Kidney (tissue), 22 donors: ENCODE data around the gene KCNJ15. TPM values are rescaled to one million over a fixed set of nuclear protein-coding genes. Genes with fewer than 3 reads are reported as not detected.

Experiments used
- DNase-seq, 5 donors: peaks; one replicate each; pipeline ENCODE4 v3.0.0-alpha.2; 2013 to 2020
- FAIRE-seq: peaks from 2 replicates; lab custom pipeline; 2012; peaks lifted over from hg19 to GRCh38; lab: Jason Lieb, UNC
- H3K27ac ChIP-seq, 2 donors: one replicate each; pipeline ENCODE4 v1.7.0; 2013; ENCODE audit warnings: low read depth in 2 of 2, low read length in 2 of 2, inconsistent platforms in 1 of 2
- H3K27me3 ChIP-seq: one replicate; pipeline ENCODE4 v1.7.1; 2013; ENCODE audit warnings: low read length, inconsistent platforms; ENCODE audit not compliant: control insufficient read depth, insufficient read depth
- H3K36me3 ChIP-seq, 3 donors: one replicate each; pipeline versions ENCODE4 v1.7.0 to v1.7.1; 2013; ENCODE audit warnings: low read length in 3 of 3, control low read depth in 1 of 3, inconsistent platforms in 1 of 3; ENCODE audit not compliant: insufficient read depth in 3 of 3, control insufficient read depth in 2 of 3
- H3K4me1 ChIP-seq, 3 donors: one replicate each; pipeline versions ENCODE4 v1.7.0 to v1.7.1; 2013; ENCODE audit warnings: low read length in 3 of 3, inconsistent platforms in 1 of 3, low read depth in 1 of 3; ENCODE audit not compliant: control insufficient read depth in 2 of 3, insufficient read depth in 2 of 3
- H3K4me3 ChIP-seq, 3 donors: one replicate each; pipeline versions ENCODE4 v1.7.0 to v1.8.1; 2013; ENCODE audit warnings: low read length in 3 of 3, control low read depth in 1 of 3, inconsistent platforms in 1 of 3
- H3K9ac ChIP-seq, 3 donors: one replicate each; pipeline versions ENCODE4 v1.7.0 to v1.7.1; 2013; ENCODE audit warnings: low read length in 3 of 3, control low read depth in 1 of 3, inconsistent platforms in 1 of 3
- H3K9me3 ChIP-seq, 3 donors: one replicate each; pipeline versions ENCODE4 v1.7.0 to v1.7.1; 2013; ENCODE audit warnings: low read length in 3 of 3, control low read depth in 1 of 3, inconsistent platforms in 1 of 3; ENCODE audit not compliant: control insufficient read depth in 2 of 3, insufficient read depth in 1 of 3
- CTCF ChIP-seq: IDR thresholded peaks from 3 replicates; pipeline ENCODE4 v1.5.1; 2012; ENCODE audit warnings: mild to moderate bottlenecking, moderate library complexity, borderline replicate concordance; ENCODE audit not compliant: insufficient read depth; ENCODE audit errors: extremely low read depth
- intact Hi-C: fragments of 100-400 bp; cut with DNase I; formaldehyde crosslinking; loops from one replicate; pipeline ENCODE4 v1.11.1; 2022
- long read RNA-seq, 10 donors: library from polyadenylated mRNA in 1 of 10; unstranded in 1 of 10; transcript quantifications; one replicate each; pipeline ENCODE4 v2.0.0 and lab custom pipeline, GENCODE V29; 2021 to 2026
- polyA plus RNA-seq: library from polyadenylated mRNA; stranded (reverse); fragments of 350-450 nt; fragmentation: Illumina TruSeq; extraction: RNeasy Lipid Tissue Mini Kit (QIAGEN cat#74804); gene quantifications from one replicate; pipeline ENCODE4 v1.2.3, GENCODE V29; 2014; ENCODE audit warnings: low read depth, low replicate concordance; ENCODE audit not compliant: insufficient read depth
- total RNA-seq: library from RNA; stranded (reverse); fragmentation: NEBNext Ultra II Directional; extraction: Animal tissue kit (Norgen Biotek cat#: 25700); gene quantifications from one replicate; pipeline ENCODE4 v1.2.1, GENCODE V29; 2021
- donor health status: control.
- donor health status: control.
- donor health status: control.
- donor health status: control.
- donor health status: control.
- donor health status: DM: yes; HTN: yes; CAD: no.
- donor health status: Normal renal cell carcinoma (clear cell type).

The KCNJ15 gene
- total RNA-seq (142 TPM), polyA plus RNA-seq (102 TPM)
- long read RNA-seq, donor 1, full-length matches to known transcripts, result 20 of 30 reads
- long read RNA-seq, donor 1, partial matches to known transcripts, result 5 of 30 reads
- long read RNA-seq, donor 1, other reads (novel, unspliced or antisense), result 5 of 30 reads
- long read RNA-seq, donor 2, full-length matches to known transcripts, result 40 of 45 reads
- long read RNA-seq, donor 2, partial matches to known transcripts, result 5 of 45 reads
- long read RNA-seq, donor 2, other reads (novel, unspliced or antisense), result 0 of 45 reads
- long read RNA-seq, donor 3, full-length matches to known transcripts, result 55 of 70 reads
- long read RNA-seq, donor 3, partial matches to known transcripts, result 15 of 70 reads
- long read RNA-seq, donor 3, other reads (novel, unspliced or antisense), result 0 of 70 reads
- long read RNA-seq, donor 4, full-length matches to known transcripts, result 40 of 52 reads
- long read RNA-seq, donor 4, partial matches to known transcripts, result 6 of 52 reads
- long read RNA-seq, donor 4, other reads (novel, unspliced or antisense), result 6 of 52 reads
- long read RNA-seq, donor 5, partial matches to known transcripts, result 0 of 1 reads
- long read RNA-seq, donor 5, other reads (novel, unspliced or antisense), result 0 of 1 reads
- long read RNA-seq, donor 6, full-length matches to known transcripts, result 58 of 68 reads
- long read RNA-seq, donor 6, partial matches to known transcripts, result 5 of 68 reads
- long read RNA-seq, donor 6, other reads (novel, unspliced or antisense), result 5 of 68 reads
- long read RNA-seq, donor 7, full-length matches to known transcripts, result 14 of 52 reads
- long read RNA-seq, donor 7, partial matches to known transcripts, result 27 of 52 reads
- long read RNA-seq, donor 7, other reads (novel, unspliced or antisense), result 11 of 52 reads
- long read RNA-seq, donor 8, full-length matches to known transcripts, result 24 of 30 reads
- long read RNA-seq, donor 8, partial matches to known transcripts, result 6 of 30 reads
- long read RNA-seq, donor 8, other reads (novel, unspliced or antisense), result 0 of 30 reads
- long read RNA-seq, donor 9, full-length matches to known transcripts, result 16 of 21 reads
- long read RNA-seq, donor 9, partial matches to known transcripts, result 5 of 21 reads
- long read RNA-seq, donor 9, other reads (novel, unspliced or antisense), result 0 of 21 reads
- long read RNA-seq, donor 10, full-length matches to known transcripts, result 27 of 35 reads
- long read RNA-seq, donor 10, partial matches to known transcripts, result 8 of 35 reads
- long read RNA-seq, donor 10, other reads (novel, unspliced or antisense), result 0 of 35 reads

- H3K36me3 ChIP-seq, result peaks cover 0 to 3% (median 0%) of the 10 kb centered on the region in 3 donors
- no peak for FAIRE-seq
- H3K27ac ChIP-seq, result peak within 1 kb of the TSS; percentile 77 to 91
- intact Hi-C loops, result no loop called here
- no peak for TF ChIP-seq CTCF
- peak within 1 kb of the TSS; percentile 67 to 75 (median 69) for H3K4me3 ChIP-seq
- peak within 1 kb of the TSS; percentile 35 to 83 (median 69) for H3K9ac ChIP-seq
- H3K27me3 ChIP-seq, result no peaks in the 10 kb centered on the region
- H3K9me3 ChIP-seq, result no peaks in the 10 kb centered on the region
- no peak for DNase-seq
- H3K4me1 ChIP-seq, result peaks cover 0 to 11% (median 10%) of the 10 kb centered on the region in 3 donors
These were observed at the start of gene KCNJ15 for GRCh38 chr21:38256599-38257302. Gene KCNJ15 (plus strand): TSS chr21:38256991. CDS start chr21:38299262, 42,271 bp downstream.

GRCh38 chr21:38208118-38208517 is 48.7 kb upstream of the KCNJ15 start:
- TF ChIP-seq CTCF, result no peak
- no peaks in the 10 kb centered on the region for H3K27me3 ChIP-seq
- H3K9me3 ChIP-seq, result peaks cover 0 to 3% (median 3%) of the 10 kb centered on the region in 3 donors
- no peak for DNase-seq
- intact Hi-C loops, result no loop called here
- H3K9ac ChIP-seq, result no peak overlapping the region
- H3K4me1 ChIP-seq, result no peaks in the 10 kb centered on the region
- H3K27ac ChIP-seq, result no peak overlapping the region
- FAIRE-seq, result no peak
- no peak overlapping the region for H3K4me3 ChIP-seq
- H3K36me3 ChIP-seq, result no peaks in the 10 kb centered on the region

- no peak overlapping the region for H3K4me3 ChIP-seq
- no peaks in the 10 kb centered on the region for H3K27me3 ChIP-seq
- no peaks in the 10 kb centered on the region for H3K36me3 ChIP-seq
- no peak overlapping the region for H3K27ac ChIP-seq
- intact Hi-C loops, result no loop called here
- no peaks in the 10 kb centered on the region for H3K4me1 ChIP-seq
- TF ChIP-seq CTCF, result no peak
- FAIRE-seq (no peak), DNase-seq (no peak)
- H3K9ac ChIP-seq, result no peak overlapping the region
- H3K9me3 ChIP-seq, result peaks cover 0 to 3% (median 3%) of the 10 kb centered on the region in 3 donors
These were observed 45.5 kb upstream of the KCNJ15 start for GRCh38 chr21:38211321-38211720.
